Measurements from ENCODE around the gene BOK. TPM values are rescaled to one million over a fixed set of nuclear protein-coding genes. Genes with fewer than 3 reads are reported as not detected.
"Not testable (repeated sequence)": the region's sequence is repeated elsewhere in the genome, so short reads cannot be mapped to it uniquely, and the experiment has no call there.

Gene BOK
- total and polyA plus RNA-seq, 2 donors = 16.7 to 95.8 TPM

DNA sequence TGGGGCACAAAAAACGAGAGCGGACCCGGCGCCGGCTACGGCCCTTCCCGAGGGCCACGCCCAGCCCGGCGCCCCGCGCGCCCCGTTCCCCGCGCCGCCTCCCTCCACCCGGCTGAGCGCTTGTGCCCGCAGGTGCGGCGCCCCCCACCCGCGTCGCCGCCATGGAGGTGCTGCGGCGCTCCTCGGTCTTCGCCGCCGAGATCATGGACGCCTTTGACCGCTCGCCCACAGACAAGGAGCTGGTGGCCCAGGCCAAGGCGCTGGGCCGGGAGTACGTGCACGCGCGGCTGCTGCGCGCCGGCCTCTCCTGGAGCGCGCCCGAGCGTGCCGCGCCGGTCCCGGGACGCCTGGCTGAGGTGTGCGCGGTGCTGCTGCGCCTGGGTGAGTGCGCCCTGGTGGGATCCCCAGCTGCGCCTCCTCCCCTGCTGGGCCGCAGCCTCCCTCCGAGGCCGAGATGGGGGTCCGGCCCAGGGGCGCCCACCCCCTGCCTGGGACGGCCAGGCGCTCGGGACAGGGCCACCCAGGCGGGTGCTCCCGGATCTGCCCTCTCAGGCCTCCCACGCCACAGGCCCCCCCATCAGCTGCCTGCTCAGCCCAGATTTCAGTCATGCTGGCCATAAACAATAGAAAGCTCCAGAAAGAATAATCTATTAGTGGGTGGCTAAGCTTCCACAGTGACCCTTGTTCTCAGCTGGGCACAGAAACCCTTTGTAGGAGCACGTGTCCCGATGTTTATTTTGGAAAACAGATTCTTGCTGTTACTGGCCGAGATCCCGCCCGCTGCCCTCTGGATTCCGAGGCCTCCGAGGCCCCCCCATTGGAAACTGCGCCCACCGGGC, 997 bp downstream of the BOK start:
- peaks cover 3% of the 10 kb centered on the region for H3K4me1 ChIP-seq (ENCODE audit: insufficient read depth)
- no peak for DNase-seq (ENCODE audit: extremely low spot score)
- no peak overlapping the region for H3K27ac ChIP-seq (ENCODE audit: low read depth)
- WGBS = 3% methylated on average over 78 of the region's 78 CpGs
- no peaks in the 10 kb centered on the region for H3K36me3 ChIP-seq (ENCODE audit: insufficient read depth)
- H3K4me3 ChIP-seq (ENCODE audit: low read depth, low read length) = peak overlapping the region; percentile 74

DNA sequence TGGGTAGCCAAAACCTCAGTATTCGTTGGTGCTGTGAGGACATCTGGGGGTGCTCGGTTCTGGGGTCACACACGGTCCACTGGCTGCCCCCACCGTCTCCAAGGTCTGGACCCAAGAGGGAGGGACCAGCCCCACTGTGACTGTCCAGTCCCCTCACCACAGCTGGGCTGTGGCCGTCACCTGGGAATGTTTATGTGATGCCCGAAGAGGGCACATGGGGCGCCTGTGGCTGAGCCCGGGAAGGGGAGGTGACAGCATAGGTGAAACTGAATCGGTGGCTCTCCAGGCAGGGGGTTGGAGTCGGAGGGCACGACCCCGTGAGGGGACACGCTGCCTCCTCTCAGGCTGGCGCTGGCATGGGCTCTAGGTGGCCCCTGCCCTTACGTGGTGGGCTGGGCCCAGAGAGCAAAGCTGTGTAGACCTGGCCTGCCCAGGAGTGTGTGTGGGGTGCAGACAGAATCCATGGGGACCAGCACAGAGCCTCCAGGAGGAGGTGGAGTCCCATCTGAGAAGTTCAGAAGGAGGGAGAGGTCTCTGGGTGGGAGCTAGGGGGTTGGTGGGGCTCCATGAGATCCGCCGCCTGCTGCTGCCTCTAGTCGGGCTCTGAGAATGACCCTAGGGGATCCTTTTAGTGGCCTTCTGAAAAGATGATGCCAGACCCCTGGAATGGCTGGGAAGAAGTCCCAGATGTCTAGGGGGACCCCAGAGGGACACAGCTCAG, 1.8 kb downstream of the BOK start:
- peak overlapping the region; percentile 23 for H3K27ac ChIP-seq (ENCODE audit: low read depth)
- H3K4me1 ChIP-seq (ENCODE audit: insufficient read depth) = peaks cover 3% of the 10 kb centered on the region
- peak overlapping the region; percentile 74 for H3K4me3 ChIP-seq (ENCODE audit: low read depth, low read length)
- no peaks in the 10 kb centered on the region for H3K36me3 ChIP-seq (ENCODE audit: insufficient read depth)
- no peak for DNase-seq (ENCODE audit: extremely low spot score)
- 49% methylated on average over 18 of the region's 18 CpGs for WGBS

DNA sequence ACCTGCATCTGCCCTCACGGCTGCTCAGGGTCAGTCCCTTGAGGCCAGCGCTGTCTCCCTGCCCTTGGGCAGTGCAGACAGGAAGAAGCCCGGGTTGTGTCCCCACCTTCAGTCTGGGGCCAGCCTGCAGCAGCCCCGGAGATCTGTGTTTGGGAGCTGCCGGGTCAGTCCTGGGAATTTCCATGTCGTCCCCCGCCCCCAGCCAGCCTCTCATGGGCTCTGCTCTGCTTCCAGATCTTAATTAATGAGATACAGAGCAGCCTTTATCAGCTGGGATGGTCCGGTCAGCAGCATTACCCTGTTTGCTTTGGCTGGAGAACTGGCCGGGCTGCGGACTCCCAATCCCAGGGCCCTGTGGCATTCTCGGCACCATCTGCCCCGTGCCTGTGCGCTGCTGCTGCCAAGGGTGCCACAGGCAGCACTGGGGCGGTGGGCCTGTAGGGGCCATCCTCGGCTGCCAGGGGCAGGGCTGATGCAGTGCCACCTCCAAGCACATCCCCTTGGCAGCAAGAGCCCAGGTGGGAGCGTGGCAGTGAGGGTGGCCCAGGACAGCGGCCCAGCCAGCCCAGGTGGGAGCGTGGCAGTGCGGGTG, 2.4 kb downstream of the BOK start:
- 41% methylated on average over 19 of the region's 19 CpGs for WGBS
- Histone ChIP-seq H3K27ac (ENCODE audit: low read depth) (peak overlapping the region; percentile 54), H3K4me3 (ENCODE audit: low read depth, low read length) (no peak overlapping the region), H3K4me1 (ENCODE audit: insufficient read depth) (peaks cover 3% of the 10 kb centered on the region), H3K36me3 (ENCODE audit: insufficient read depth) (no peaks in the 10 kb centered on the region)
- DNase-seq (ENCODE audit: extremely low spot score) = no peak

DNA sequence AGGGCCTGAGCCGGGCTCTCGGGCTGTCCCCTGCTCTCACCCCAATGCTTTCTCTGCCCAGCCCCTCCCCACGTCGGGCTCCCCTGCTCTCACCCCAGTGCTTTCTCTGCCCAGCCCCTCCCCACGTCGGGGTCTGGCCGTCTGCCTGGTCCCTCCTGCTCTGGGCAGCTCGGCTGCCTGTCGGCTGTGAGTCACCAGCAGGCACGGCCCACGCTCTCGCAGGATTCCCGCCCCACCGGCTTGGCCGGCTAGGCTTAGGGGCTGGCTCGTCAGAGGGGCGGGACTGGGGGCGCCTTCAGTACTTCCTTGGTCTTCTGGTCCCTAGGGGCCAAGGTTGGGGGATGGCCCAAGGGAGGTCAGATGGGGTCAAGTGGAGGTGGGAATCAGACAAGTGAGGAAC, 3.3 kb downstream of the BOK start:
- no peak overlapping the region for H3K27ac ChIP-seq (ENCODE audit: low read depth)
- peaks cover 3% of the 10 kb centered on the region for H3K4me1 ChIP-seq (ENCODE audit: insufficient read depth)

DNA sequence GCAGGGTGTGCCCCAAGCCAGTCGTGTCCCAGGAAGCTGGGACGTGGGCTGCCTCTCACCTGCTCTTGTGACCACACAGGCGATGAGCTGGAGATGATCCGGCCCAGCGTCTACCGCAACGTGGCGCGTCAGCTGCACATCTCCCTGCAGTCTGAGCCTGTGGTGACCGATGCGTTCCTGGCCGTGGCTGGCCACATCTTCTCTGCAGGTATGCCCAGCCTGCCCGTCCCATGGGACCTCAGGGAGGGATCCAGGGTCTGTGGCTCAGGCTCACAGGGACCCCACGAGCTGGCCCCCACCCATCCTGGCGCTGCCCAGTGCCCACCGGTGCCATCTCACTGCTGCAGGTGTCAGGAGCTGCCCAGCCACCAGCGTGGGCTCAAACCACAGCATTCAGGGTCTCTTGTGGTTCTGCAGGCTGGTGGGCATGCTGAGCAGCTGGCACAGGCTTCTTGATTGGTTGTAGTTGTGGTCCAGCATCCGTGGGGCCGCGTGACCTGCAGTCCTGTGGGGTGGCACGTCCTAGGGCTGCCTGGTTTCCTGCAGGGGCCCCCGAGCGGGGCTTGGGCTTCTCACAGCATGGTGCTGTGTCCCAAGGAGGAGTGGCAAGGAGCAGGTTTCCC, 3.8 kb downstream of the BOK start:
- DNase-seq (ENCODE audit: extremely low spot score) = no peak
- no peak overlapping the region for H3K4me3 ChIP-seq (ENCODE audit: low read depth, low read length)
- WGBS = 79% methylated on average over 23 of the region's 23 CpGs
- no peak overlapping the region for H3K27ac ChIP-seq (ENCODE audit: low read depth)
- peaks cover 3% of the 10 kb centered on the region for H3K4me1 ChIP-seq (ENCODE audit: insufficient read depth)
- no peaks in the 10 kb centered on the region for H3K36me3 ChIP-seq (ENCODE audit: insufficient read depth)

More for the DNA sequence above, 3.3 kb downstream of the BOK start:
- no peak for DNase-seq (ENCODE audit: extremely low spot score)
- no peak overlapping the region for H3K4me3 ChIP-seq (ENCODE audit: low read depth, low read length)
- WGBS = 18% methylated on average over 18 of the region's 18 CpGs
- no peaks in the 10 kb centered on the region for H3K36me3 ChIP-seq (ENCODE audit: insufficient read depth)

DNA sequence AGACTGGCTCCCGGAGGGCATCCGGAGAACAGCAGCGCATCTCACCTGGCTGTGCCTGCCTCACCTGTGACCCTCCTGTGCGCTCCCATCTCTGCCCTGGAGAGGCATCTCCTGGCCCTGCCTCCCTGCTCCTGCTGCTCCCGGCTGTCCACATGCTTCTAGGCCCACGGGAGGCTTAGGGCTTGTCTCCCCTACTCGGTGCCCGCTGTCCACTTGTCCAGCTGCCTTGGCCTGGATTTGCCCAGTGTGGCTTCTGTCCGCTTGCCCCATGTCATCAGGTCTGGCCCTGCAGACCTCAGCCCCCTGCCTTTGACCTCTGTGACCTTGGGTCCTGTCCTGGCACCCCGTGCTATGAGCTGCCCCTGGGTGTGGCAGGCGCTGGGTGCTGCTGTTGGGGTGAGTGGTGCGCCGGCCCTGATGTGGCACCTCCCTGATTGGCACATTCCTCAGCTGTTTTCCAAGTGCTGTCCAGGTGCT, 4.5 kb downstream of the BOK start:
- Histone ChIP-seq H3K4me3 (ENCODE audit: low read depth, low read length) (no peak overlapping the region), H3K27ac (ENCODE audit: low read depth) (no peak overlapping the region), H3K36me3 (ENCODE audit: insufficient read depth) (no peaks in the 10 kb centered on the region), H3K4me1 (ENCODE audit: insufficient read depth) (peaks cover 3% of the 10 kb centered on the region)
- no peak for DNase-seq (ENCODE audit: extremely low spot score)
- 77% methylated on average over 13 of the region's 13 CpGs for WGBS

DNA sequence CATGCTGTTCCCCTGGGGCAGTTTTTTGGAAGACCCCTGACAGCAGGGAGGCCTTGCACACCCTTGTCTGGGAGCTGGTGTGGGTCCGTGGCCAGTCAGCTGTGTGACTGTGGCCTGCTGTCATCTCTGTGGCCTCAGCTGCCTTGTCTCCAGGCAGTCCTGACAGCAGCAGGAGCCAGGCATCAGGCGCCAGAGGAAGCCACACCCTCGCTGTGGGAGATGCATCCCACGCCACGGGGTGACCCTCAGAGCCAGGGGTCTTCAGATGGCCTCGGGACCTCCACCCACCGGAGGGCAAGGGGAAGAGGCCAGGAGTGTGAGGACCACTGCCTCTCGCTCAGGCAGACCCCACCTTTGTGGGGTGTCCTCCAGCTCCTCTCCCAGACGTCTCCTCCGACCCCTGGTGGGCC, 5.0 kb downstream of the BOK start:
- Histone ChIP-seq H3K27ac (ENCODE audit: low read depth) (no peak overlapping the region), H3K4me1 (ENCODE audit: insufficient read depth) (peaks cover 3% of the 10 kb centered on the region), H3K4me3 (ENCODE audit: low read depth, low read length) (no peak overlapping the region), H3K36me3 (ENCODE audit: insufficient read depth) (no peaks in the 10 kb centered on the region)
- DNase-seq (ENCODE audit: extremely low spot score) = no peak
- WGBS = 37% methylated on average over 10 of the region's 10 CpGs

DNA sequence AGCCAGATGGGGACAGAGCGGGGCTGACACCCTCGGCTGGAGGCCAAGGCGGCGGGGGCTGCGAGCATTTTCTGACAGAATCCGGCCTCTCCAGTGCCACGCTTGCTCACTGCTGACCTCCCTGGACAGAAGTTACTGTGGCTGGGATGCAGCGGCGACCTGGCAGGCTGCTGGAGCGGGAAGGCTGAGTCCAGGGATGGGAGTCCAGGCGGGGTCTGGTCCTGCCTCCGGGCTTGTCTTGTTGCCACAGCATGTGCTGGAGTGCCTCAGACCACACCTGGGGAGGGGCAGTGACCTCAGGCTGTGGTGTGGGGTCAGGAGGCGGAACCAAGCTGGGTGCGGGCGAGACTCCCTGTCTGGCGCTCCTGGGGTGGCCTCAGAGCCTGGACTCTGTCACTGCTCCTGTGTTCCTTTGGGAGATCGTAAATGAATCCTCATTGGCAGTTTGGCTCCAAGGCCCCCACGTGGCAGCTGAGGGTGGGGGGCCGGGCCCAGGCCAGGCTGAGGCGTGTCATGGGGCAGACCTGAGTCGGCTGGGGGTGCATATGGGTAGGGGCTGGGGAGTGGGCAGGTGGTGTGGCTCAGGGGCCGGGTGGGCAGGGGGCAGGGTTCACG, 5.5 kb downstream of the BOK start:
- H3K4me1 ChIP-seq (ENCODE audit: insufficient read depth) = peaks cover 3% of the 10 kb centered on the region
- no peak overlapping the region for H3K27ac ChIP-seq (ENCODE audit: low read depth)
- WGBS = 42% methylated on average over 23 of the region's 23 CpGs
- H3K4me3 ChIP-seq (ENCODE audit: low read depth, low read length) = no peak overlapping the region
- no peak for DNase-seq (ENCODE audit: extremely low spot score)
- H3K36me3 ChIP-seq (ENCODE audit: insufficient read depth) = no peaks in the 10 kb centered on the region

DNA sequence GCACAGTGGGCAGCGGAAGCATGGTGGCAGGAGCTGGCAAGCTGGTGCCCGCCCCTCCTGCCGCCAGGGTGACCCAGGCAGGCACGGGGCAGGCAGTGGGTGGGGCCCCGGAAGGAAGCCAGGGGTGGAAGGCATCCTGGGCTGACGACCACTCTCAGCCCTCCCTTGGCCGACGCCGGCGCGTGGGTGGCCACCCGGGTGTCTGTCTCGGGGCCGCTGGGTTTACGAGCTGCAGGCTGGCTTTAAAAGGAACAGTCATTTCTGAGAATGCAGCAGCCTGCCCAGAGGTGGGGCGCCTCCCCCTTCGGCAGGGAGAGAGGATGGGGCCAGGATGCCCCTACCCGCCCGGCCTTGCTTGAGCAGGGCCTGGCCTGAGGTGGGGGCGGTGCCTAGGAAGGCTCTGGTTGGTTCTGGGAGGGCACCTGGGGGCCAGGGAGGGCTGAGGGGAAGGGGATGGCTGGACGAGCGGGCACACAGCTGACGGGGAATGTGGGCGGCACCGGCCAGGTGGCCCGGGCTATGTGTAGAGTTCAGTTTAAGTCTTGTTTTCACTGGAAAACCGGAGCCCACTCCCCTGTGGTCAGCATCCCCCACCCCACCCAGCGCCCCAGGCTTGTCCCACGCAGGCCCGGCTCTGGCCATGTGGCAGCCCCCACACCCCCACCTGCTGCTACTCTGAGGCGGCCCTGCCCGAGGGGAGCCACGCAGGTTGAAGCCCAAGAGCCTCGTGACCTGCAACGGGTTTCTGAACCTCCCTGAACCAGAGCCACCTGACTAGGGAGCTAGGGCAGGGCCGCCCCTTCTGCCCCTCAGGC, 6.3 kb downstream of the BOK start:
- H3K4me1 ChIP-seq (ENCODE audit: insufficient read depth) = peaks cover 3% of the 10 kb centered on the region

DNA sequence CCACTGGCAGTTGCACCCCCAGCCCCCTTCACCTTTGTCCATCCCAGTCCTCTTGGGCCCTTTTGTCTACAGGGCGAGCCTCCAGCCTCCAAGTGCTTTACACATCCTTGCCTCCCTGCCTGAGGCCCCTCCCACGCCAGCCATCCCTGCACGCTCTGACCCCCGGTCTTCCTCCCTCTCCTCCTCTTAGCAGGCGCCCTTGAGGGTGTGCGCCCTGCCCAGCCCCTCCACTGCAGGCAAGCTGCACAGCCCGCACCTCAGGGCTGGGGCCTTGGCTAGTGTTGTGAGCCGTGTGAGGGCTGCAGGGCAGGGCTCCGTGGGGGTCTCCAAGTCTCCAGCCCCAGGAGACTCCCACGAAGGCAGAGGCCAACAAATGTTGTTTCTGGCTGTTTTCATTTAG, 6.9 kb downstream of the BOK start:
- no peaks in the 10 kb centered on the region for H3K36me3 ChIP-seq (ENCODE audit: insufficient read depth)
- no peak overlapping the region for H3K4me3 ChIP-seq (ENCODE audit: low read depth, low read length)
- DNase-seq (ENCODE audit: extremely low spot score) = no peak
- 74% methylated on average over 10 of the region's 10 CpGs for WGBS
- H3K4me1 ChIP-seq (ENCODE audit: insufficient read depth) = peaks cover 3% of the 10 kb centered on the region
- H3K27ac ChIP-seq (ENCODE audit: low read depth) = no peak overlapping the region

More for the DNA sequence above, 6.3 kb downstream of the BOK start:
- Histone ChIP-seq H3K36me3 (ENCODE audit: insufficient read depth) (no peaks in the 10 kb centered on the region), H3K27ac (ENCODE audit: low read depth) (no peak overlapping the region), H3K4me3 (ENCODE audit: low read depth, low read length) (no peak overlapping the region)
- no peak for DNase-seq (ENCODE audit: extremely low spot score)
- 49% methylated on average over 36 of the region's 36 CpGs for WGBS

DNA sequence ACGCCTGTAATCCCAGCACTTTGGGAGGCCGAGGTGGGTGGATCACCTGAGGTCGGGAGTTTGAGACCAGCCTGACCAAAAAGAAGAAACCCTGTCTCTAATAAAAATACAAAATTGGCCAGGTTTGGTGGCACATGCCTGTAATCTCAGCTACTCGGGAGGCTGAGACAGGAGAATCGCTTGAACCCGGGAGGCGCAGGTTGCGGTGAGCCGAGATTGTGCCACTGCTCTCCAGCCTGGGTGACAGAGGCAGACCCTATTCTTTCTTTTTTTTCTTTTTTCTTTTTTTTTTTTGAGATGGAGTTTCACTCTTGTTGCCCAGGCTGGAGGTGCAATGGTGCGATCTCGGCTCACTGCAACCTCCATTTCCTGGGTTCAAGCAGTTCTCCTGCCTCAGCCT, 7.5 kb downstream of the BOK start:
- not testable (repeated sequence) for DNase-seq (ENCODE audit: extremely low spot score); H3K27ac ChIP-seq (ENCODE audit: low read depth); H3K36me3 ChIP-seq (ENCODE audit: insufficient read depth); H3K4me1 ChIP-seq (ENCODE audit: insufficient read depth); H3K4me3 ChIP-seq (ENCODE audit: low read depth, low read length)
- WGBS = 93% methylated on average over 11 of the region's 11 CpGs

DNA sequence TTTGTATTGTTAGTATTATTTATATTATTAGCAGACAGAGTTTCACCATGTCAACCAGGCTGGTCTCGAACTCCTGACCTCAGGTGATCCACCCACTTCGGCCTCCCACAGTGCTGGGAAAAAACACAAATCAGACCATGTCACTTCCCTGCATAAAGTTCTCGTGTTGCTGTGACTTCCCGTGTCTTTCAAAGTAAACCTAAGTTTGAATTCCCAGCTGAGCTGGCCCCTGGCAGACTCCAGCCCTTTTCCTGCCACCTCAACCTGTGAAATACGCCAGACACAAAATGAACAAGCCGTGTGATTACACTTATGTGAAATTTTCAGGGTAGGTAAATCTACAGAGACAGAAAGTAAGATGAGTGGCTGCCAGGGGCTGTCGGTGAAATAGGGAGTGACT, 7.9 kb downstream of the BOK start:
- DNase-seq (ENCODE audit: extremely low spot score) = no peak
- WGBS = 77% methylated on average over 7 of the region's 7 CpGs
- no peaks in the 10 kb centered on the region for H3K4me1 ChIP-seq (ENCODE audit: insufficient read depth)

More for the DNA sequence above, 7.9 kb downstream of the BOK start:
- Histone ChIP-seq H3K27ac (ENCODE audit: low read depth) (no peak overlapping the region), H3K36me3 (ENCODE audit: insufficient read depth) (no peaks in the 10 kb centered on the region), H3K4me3 (ENCODE audit: low read depth, low read length) (no peak overlapping the region)
